Measurements from ENCODE around the gene FAM200B.

GRCh38 chr4:15681372-15682241 lies at the start of gene FAM200B:
- TF ChIP-seq POLR2AphosphoS5 (IDR thresholded peaks at IDR 0.05): peak; percentile 94 to 95
- peak; percentile 77 for TF ChIP-seq POLR2A (IDR thresholded peaks at IDR 0.05; ENCODE audit: low read depth)
- TF ChIP-seq CTCF (IDR thresholded peaks at IDR 0.05): peak in 2 of 3 experiments; percentile 20 to 42
- no peak for TF ChIP-seq EP300 (IDR thresholded peaks at IDR 0.05)

Data from esophagus muscularis mucosa (tissue), 4 donors.